ENCODE measurements around the gene MILR1. TPM values are rescaled to one million over a fixed set of nuclear protein-coding genes. Genes with fewer than 3 reads are reported as not detected.
A peak's percentile ranks its signal among the peaks of the same experiment; 100 is the strongest.
"Not testable (repeated sequence)": the region's sequence is repeated elsewhere in the genome, so short reads cannot be mapped to it uniquely, and the experiment has no call there.

The MILR1 gene
- total RNA-seq, 2 donors from 2014 or later = 10.0 to 28.8 TPM

DNA sequence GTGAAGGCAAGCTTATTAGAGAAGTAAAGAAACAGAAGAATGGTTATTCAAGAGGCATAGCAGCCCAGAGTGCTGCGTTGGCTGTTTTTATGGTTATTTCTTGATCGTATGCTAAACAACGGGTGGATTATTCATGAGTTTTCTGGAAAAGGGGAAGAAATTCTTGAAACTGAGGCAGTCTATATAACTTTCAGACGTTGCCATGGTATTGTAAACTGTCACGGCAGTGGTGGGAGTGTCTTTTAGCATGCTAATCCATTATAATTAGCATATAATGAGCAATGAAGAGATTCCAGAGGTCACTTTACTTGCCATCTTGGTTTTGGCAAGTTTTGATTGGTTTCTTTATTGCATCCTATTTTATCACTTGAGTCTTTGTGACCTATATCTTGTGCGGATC lies 17.4 kb upstream of the MILR1 start:
- H3K4me1 ChIP-seq (ENCODE audit: control insufficient read depth in 1 of 2, low read depth in 2 of 2) = no peaks in the 10 kb centered on the region
- no peak overlapping the region for H3K27ac ChIP-seq
- TF ChIP-seq, protein P1, sequence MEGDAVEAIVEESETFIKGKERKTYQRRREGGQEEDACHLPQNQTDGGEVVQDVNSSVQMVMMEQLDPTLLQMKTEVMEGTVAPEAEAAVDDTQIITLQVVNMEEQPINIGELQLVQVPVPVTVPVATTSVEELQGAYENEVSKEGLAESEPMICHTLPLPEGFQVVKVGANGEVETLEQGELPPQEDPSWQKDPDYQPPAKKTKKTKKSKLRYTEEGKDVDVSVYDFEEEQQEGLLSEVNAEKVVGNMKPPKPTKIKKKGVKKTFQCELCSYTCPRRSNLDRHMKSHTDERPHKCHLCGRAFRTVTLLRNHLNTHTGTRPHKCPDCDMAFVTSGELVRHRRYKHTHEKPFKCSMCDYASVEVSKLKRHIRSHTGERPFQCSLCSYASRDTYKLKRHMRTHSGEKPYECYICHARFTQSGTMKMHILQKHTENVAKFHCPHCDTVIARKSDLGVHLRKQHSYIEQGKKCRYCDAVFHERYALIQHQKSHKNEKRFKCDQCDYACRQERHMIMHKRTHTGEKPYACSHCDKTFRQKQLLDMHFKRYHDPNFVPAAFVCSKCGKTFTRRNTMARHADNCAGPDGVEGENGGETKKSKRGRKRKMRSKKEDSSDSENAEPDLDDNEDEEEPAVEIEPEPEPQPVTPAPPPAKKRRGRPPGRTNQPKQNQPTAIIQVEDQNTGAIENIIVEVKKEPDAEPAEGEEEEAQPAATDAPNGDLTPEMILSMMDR (IDR thresholded peaks at IDR 0.05) = no peak
- H3K27me3 ChIP-seq (replicated peaks; ENCODE audit: insufficient read depth) = no peaks in the 10 kb centered on the region
- ATAC-seq (ENCODE audit: insufficient number of reproducible peaks, low FRiP score, low read depth) (no peak), DNase-seq (ENCODE audit: low spot score) (no peak)
- no peaks in the 10 kb centered on the region for H3K36me3 ChIP-seq
- no peak overlapping the region for H3K4me3 ChIP-seq
- H3K9me3 ChIP-seq = no peaks in the 10 kb centered on the region

DNA sequence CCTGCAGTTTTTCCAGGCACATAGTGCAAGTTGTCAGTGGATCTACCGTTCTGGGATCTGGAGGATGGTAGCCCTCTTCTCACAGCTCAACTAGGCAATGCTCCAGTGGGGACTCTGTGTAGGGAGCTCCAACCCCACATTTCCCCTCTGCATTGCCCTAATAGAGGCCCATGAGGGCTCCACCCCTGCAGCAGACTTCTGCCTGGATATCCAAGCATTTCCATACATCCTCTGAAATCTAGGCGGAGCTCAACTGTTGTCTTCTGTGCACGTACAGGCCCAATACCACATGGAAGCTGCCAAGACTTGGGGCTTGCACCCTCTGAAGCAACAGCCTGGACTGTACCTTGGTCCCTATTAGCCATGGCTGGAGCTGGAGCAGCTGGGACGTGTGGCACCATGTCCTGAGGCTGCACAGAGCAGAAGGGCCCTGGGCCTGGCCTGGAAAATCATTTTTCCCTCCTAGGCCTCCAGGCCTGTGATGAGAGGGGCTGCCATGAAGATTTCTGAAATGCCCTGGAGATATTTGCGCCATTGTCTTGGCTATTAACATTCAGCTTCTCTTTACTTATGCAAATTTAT lies 10.9 kb upstream of the MILR1 start:
- Histone ChIP-seq H3K9me3 (peaks cover 7% of the 10 kb centered on the region), H3K27ac (no peak overlapping the region), H3K4me3 (no peak overlapping the region), H3K27me3 (replicated peaks; ENCODE audit: insufficient read depth) (no peaks in the 10 kb centered on the region), H3K4me1 (ENCODE audit: control insufficient read depth in 1 of 2, low read depth in 2 of 2) (peaks cover 0 to 9% of the 10 kb centered on the region in 2 donors), H3K36me3 (no peaks in the 10 kb centered on the region)
- ATAC-seq (ENCODE audit: insufficient number of reproducible peaks, low FRiP score, low read depth) (no peak), DNase-seq (ENCODE audit: low spot score) (no peak)
- TF ChIP-seq, protein P1 (IDR thresholded peaks at IDR 0.05) = no peak

DNA sequence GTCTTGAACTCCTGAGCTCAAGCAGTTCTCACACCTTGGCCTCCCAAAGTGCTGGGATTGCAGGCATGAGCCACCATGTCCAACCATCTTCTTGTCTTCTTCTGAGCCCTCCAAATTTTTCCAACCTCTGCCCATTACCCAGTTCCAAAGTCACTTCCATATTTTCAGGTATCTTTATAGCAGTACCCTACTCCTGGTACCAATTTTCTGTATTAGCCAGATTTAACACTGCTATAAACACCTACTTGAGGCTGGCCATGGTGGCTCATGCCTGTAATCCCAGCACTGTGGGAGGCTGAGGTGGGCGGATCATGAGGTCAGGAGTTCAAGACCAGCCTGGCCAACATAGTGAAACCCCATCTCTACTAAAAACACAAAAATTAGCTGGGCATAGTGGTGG lies 9.4 kb upstream of the MILR1 start:
- H3K4me3 ChIP-seq; H3K27ac ChIP-seq; H3K4me1 ChIP-seq (ENCODE audit: control insufficient read depth in 1 of 2, low read depth in 2 of 2); H3K9me3 ChIP-seq; DNase-seq (ENCODE audit: low spot score); ATAC-seq (ENCODE audit: insufficient number of reproducible peaks, low FRiP score, low read depth); H3K36me3 ChIP-seq; H3K27me3 ChIP-seq (replicated peaks; ENCODE audit: insufficient read depth): not testable (repeated sequence)

DNA sequence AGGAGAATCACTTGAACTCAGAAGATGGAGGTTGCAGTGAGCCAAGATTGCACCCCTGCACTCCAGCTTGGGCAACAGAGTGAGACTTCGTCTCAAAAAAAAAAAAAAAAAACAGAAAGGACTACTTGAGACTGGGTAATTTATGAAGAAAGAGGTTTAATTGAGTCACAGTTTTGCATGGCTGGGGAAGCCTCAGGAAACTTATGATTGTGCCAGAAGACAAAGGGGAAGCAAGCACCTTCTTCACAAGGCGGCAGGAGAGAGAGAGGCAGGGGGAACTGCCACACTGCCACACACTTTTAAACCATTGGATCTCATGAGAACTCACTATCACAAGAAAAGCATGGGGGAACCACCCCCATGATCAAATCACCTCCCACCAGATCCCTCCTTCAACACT lies 9.0 kb upstream of the MILR1 start:
- DNase-seq (ENCODE audit: low spot score) (no peak), ATAC-seq (ENCODE audit: insufficient number of reproducible peaks, low FRiP score, low read depth) (no peak)
- H3K27ac ChIP-seq = no peak overlapping the region

DNA sequence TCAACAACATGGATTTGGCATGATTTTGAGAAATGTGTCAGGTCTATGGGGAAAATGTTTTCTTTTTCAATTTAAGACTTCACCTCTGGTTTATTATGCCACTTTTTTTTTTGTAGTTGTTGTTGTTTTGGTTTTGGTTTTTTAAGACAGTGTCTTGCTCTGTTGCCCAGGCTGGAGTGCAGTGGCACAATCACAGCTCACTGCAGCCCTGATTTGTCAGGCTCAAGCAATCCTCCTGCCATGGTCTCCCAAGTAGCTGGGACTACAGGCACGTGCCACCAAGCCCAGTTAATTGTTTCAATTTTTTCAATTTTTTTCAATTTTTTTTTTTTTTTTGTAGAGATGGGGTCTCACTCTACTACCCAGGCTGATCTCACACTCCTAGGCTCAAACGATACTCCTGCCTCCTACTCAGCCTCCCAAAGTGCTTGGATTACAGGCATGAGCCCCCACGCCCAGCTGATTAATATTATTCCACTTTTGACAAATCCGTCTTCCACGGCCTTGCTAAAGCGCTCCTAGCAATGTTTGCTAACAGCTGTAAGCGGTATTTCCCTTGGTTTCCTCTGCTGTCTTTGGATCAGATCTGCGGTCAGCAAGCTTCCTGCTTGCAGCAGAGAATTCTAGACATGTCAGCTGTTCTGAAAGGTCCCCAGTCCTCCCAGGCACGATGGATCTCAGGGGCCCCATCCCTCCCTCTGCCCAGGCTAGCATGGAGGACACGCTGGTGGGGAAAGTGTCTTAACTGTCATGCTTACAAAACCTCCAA lies 7.0 kb upstream of the MILR1 start:
- peak overlapping the region; percentile 40 for H3K4me3 ChIP-seq
- H3K27ac ChIP-seq = peak overlapping the region; percentile 5 to 23
- H3K36me3 ChIP-seq = no peaks in the 10 kb centered on the region
- H3K4me1 ChIP-seq (ENCODE audit: control insufficient read depth in 1 of 2, low read depth in 2 of 2) = peaks cover 0 to 9% of the 10 kb centered on the region in 2 donors
- H3K27me3 ChIP-seq (replicated peaks; ENCODE audit: insufficient read depth) = no peaks in the 10 kb centered on the region
- DNase-seq (ENCODE audit: low spot score) (no peak), ATAC-seq (ENCODE audit: insufficient number of reproducible peaks, low FRiP score, low read depth) (no peak)
- H3K9me3 ChIP-seq = peaks cover 7% of the 10 kb centered on the region
- TF ChIP-seq, protein P1 (IDR thresholded peaks at IDR 0.05) = no peak

More for the DNA sequence above, 9.0 kb upstream of the MILR1 start:
- TF ChIP-seq, protein P1 (IDR thresholded peaks at IDR 0.05) = no peak
- Histone ChIP-seq H3K4me1 (ENCODE audit: control insufficient read depth in 1 of 2, low read depth in 2 of 2) (peaks cover 0 to 9% of the 10 kb centered on the region in 2 donors), H3K27me3 (replicated peaks; ENCODE audit: insufficient read depth) (no peaks in the 10 kb centered on the region), H3K9me3 (peaks cover 7% of the 10 kb centered on the region), H3K36me3 (no peaks in the 10 kb centered on the region), H3K4me3 (no peak overlapping the region)

Measured in thoracic aorta (tissue), 2 donors.